GM12878 (cell line): ENCODE data around the gene SPRR5. TPM values are rescaled to one million over a fixed set of nuclear protein-coding genes. Genes with fewer than 3 reads are reported as not detected.

ENCODE experiments used
- ATAC-seq: fragments of 200-7000 bp; cut with Tn5 transposase; 3 replicates; pipeline ENCODE4 v1.9.1; 2020; ENCODE audit warnings: mild to moderate bottlenecking, moderate library complexity
- BruUV-seq: library from RNA; stranded (reverse); fragments of 400-500 nt; replicated peaks from 2 replicates; lab custom pipeline; 2021; lab: Mats Ljungman, UMichigan
- CTCF ChIA-PET: fragments of 300-600 bp; sonication (Branson Sonifier 250); formaldehyde crosslinking; extraction: SDS; loops from one replicate; lab custom pipeline; 2021; ENCODE audit warnings: inconsistent platforms; lab: Yijun Ruan, JAX
- POLR2A ChIA-PET: fragments of 350-600 bp; formaldehyde crosslinking; extraction: SDS; loops from one replicate; lab custom pipeline; 2021; ENCODE audit warnings: inconsistent platforms; lab: Charles Lee
- RAD21 ChIA-PET: fragments of 300-600 bp; sonication (Branson Sonifier 250); formaldehyde crosslinking; loops from one replicate; lab custom pipeline; 2023; ENCODE audit warnings: antibody characterized with exemption; ENCODE audit not compliant: unreplicated experiment; lab: Charles Lee
- SMC1A ChIA-PET: fragments of 300-600 bp; sonication (Branson Sonifier 250); formaldehyde crosslinking; loops from one replicate; lab custom pipeline; 2023; ENCODE audit not compliant: unreplicated experiment, uncharacterized antibody; lab: Charles Lee
- DNase-seq: peaks from one replicate; pipeline ENCODE4 v3.0.0-alpha.2; 2011; ENCODE audit warnings: low read depth, low spot score
- FAIRE-seq: peaks from 3 replicates; lab custom pipeline; 2011; peaks lifted over from hg19 to GRCh38; lab: Jason Lieb, UNC
- H2AFZ ChIP-seq: 2 replicates; pipeline ENCODE4 v1.6.0; 2011; ENCODE audit warnings: low read depth, low read length, control low read depth; ENCODE audit not compliant: control insufficient read depth
- H3K27ac ChIP-seq: 2 replicates; pipeline ENCODE4 v1.5.1; 2011; ENCODE audit warnings: control low read depth; ENCODE audit not compliant: control insufficient read depth, insufficient read depth
- H3K27me3 ChIP-seq, 2 experiments: replicated peaks in 1 of 2; 2 replicates each; pipeline versions ENCODE4 v1.6.0 to v1.6.1; 2011; ENCODE audit warnings: low read length in 1 of 2; ENCODE audit not compliant: control insufficient read depth in 2 of 2, insufficient read depth in 2 of 2
- H3K36me3 ChIP-seq, 2 experiments: 2 replicates each; pipeline ENCODE4 v1.5.1; 2011; ENCODE audit warnings: low read length in 1 of 2; ENCODE audit not compliant: control insufficient read depth in 2 of 2, insufficient read depth in 2 of 2
- H3K4me1 ChIP-seq: 2 replicates; pipeline ENCODE4 v1.6.1; 2011; ENCODE audit warnings: mild to moderate bottlenecking, low read length, moderate library complexity, mixed read lengths; ENCODE audit not compliant: control insufficient read depth, insufficient read depth
- H3K4me2 ChIP-seq: 2 replicates; pipeline ENCODE4 v1.6.0; 2011; ENCODE audit warnings: control low read depth; ENCODE audit not compliant: control insufficient read depth, insufficient read depth
- H3K4me3 ChIP-seq: fragments of 200-600 bp; sonication (generic); 2 replicates; pipeline ENCODE4 v1.5.1; 2016
- H3K79me2 ChIP-seq: 2 replicates; pipeline ENCODE4 v1.6.0; 2011; ENCODE audit warnings: low read length; ENCODE audit not compliant: control insufficient read depth, insufficient read depth
- H3K9ac ChIP-seq: 2 replicates; pipeline ENCODE4 v1.8.0; 2011; ENCODE audit warnings: low read length, control low read depth, mixed read lengths; ENCODE audit not compliant: control insufficient read depth, insufficient read depth
- H3K9me3 ChIP-seq: replicated peaks from 3 replicates; pipeline ENCODE4 v1.5.1; 2011; ENCODE audit warnings: mild to moderate bottlenecking, low read length; ENCODE audit not compliant: control insufficient read depth, insufficient read depth
- H4K20me1 ChIP-seq: 2 replicates; pipeline ENCODE4 v1.6.0; 2011; ENCODE audit not compliant: control insufficient read depth, insufficient read depth
- ATF2 ChIP-seq: IDR thresholded peaks from 2 replicates; pipeline ENCODE4 v1.6.1; 2012; ENCODE audit warnings: low read length, inconsistent platforms
- ATF3 ChIP-seq: IDR thresholded peaks from 2 replicates; pipeline ENCODE4 v1.6.1; 2011; ENCODE audit warnings: low read depth, mild to moderate bottlenecking, low read length, moderate library complexity, borderline replicate concordance; ENCODE audit errors: extremely low read depth
- CUX1 ChIP-seq: IDR thresholded peaks from 2 replicates; pipeline ENCODE4 v1.6.1; 2012; ENCODE audit warnings: improper control_type of control experiment, low read depth, low read length; ENCODE audit not compliant: insufficient replicate concordance
- HDAC2 ChIP-seq: fragments of 200-600 bp; sonication (generic); IDR thresholded peaks from 2 replicates; pipeline ENCODE4 v1.6.1; 2017
- MTA2 ChIP-seq: fragments of 450-650 bp; IDR thresholded peaks from 2 replicates; pipeline ENCODE4 v1.6.1; 2016; ENCODE audit warnings: low read depth, mild to moderate bottlenecking, moderate library complexity
- POU2F2 ChIP-seq: IDR thresholded peaks from 3 replicates; pipeline ENCODE4 v1.6.1; 2011; ENCODE audit warnings: low read depth, mild to moderate bottlenecking, low read length, borderline replicate concordance
- RB1 ChIP-seq: fragments of 450-650 bp; formaldehyde crosslinking; IDR thresholded peaks from 2 replicates; pipeline ENCODE4 v1.6.1; 2017; ENCODE audit warnings: mild to moderate bottlenecking, borderline replicate concordance
- REST ChIP-seq: IDR thresholded peaks from 2 replicates; pipeline ENCODE4 v1.6.1; 2012; ENCODE audit warnings: mild to moderate bottlenecking, low read depth, low read length
- RUNX3 ChIP-seq: IDR thresholded peaks from 2 replicates; pipeline ENCODE4 v1.6.1; 2012; ENCODE audit warnings: low read length, inconsistent platforms
- SPI1 ChIP-seq: IDR thresholded peaks from 2 replicates; pipeline ENCODE4 v1.6.1; 2011; ENCODE audit warnings: low read depth, mild to moderate bottlenecking, low read length, moderate library complexity, borderline replicate concordance; ENCODE audit not compliant: insufficient read depth
- SREBF1 ChIP-seq: IDR thresholded peaks from 2 replicates; pipeline ENCODE4 v1.6.1; 2012; ENCODE audit warnings: mild to moderate bottlenecking, low read length
- TCF7 ChIP-seq: IDR thresholded peaks from 2 replicates; pipeline ENCODE4 v1.6.1; 2014; ENCODE audit warnings: antibody characterized with exemption, borderline replicate concordance
- WGBS: methylation state at CpG from one replicate; pipeline ENCODE4 v1.1.6; 2016; ENCODE audit warnings: low lambda C conversion rate; ENCODE audit not compliant: insufficient replicate concordance, insufficient coverage; ENCODE audit errors: missing lambda C conversion rate; 5-methylcytosine and 5-hydroxymethylcytosine counted together
- in situ Hi-C: fragments of 300-500 bp; cut with MboI; formaldehyde crosslinking; loops from 9 replicates; pipeline ENCODE4 v1.14.3; 2018; ENCODE audit warnings: mixed read lengths
- intact Hi-C: fragments of 100-400 bp; cut with micrococcal nuclease; formaldehyde crosslinking; loops from one replicate; pipeline ENCODE4 v1.14.2; 2022; ENCODE audit not compliant: unreplicated experiment
- polyA plus RNA-seq, 11 experiments: library from polyadenylated mRNA; depleted of rRNA in 4 of 11; unstranded in 6 of 11; stranded (reverse) in 5 of 11; fragments of >200 nt; fragmentation: Nextera tagmentation in 4 of 11; fragmentation: Illumina TruSeq in 1 of 11; extraction: Ambion mirVana in 4 of 11; extraction: Trizol in 1 of 11; gene quantifications; 1 replicate in 1 of 11; 2 replicates in 10 of 11; pipeline versions ENCODE4 v1.2.1 to v1.2.3, GENCODE V29; 2011 to 2016; ENCODE audit warnings: inconsistent platforms in 2 of 11, missing spikeins in 2 of 11, low read depth in 1 of 11
- total RNA-seq, 4 experiments: library from RNA; depleted of rRNA in 3 of 4; stranded (reverse); fragments of >200 nt in 3 of 4; fragmentation: Illumina TruSeq in 1 of 4; extraction: Trizol in 1 of 4; gene quantifications; 2 replicates each; pipeline versions ENCODE4 v1.2.1 to v1.2.3, GENCODE V29; 2013 to 2021

The SPRR5 gene
- total and polyA plus RNA-seq, 10 of the 15 experiments (the other 5 are each of a cell fraction or from before 2014, with no cell fraction given): not detected

GRCh38 chr1:152959801-152960451 is 12.9 kb downstream of the SPRR5 start:
- TF ChIP-seq CUX1 (no peak), RUNX3 (no peak), TCF7 (no peak), ATF2 (no peak), SPI1 (no peak), POU2F2 (no peak), RB1 (no peak), REST (no peak), SREBF1 (no peak), ATF3 (no peak), MTA2 (no peak), HDAC2 (no peak)
- Histone ChIP-seq H3K36me3 (no peaks in the 10 kb centered on the region), H3K9me3 (no peaks in the 10 kb centered on the region), H4K20me1 (no peaks in the 10 kb centered on the region), H3K4me2 (no peak overlapping the region), H2AFZ (no peak overlapping the region), H3K79me2 (no peaks in the 10 kb centered on the region), H3K4me1 (no peaks in the 10 kb centered on the region), H3K27me3 (peaks cover 0 to 2% of the 10 kb centered on the region in 2 experiments; a peak in 1 of 4 replicates), H3K27ac (no peak overlapping the region), H3K9ac (no peak overlapping the region), H3K4me3 (no peak overlapping the region)
- intact Hi-C loops (loop anchor here (1.0 to 10.0 kb wide), 2 partner anchors 232 to 265 kb away; no protein-coding TSS in a partner anchor), in situ Hi-C loops (no loop called here)
- BruUV-seq: no TSS peak
- POLR2A ChIA-PET: no interaction called here
- SMC1A ChIA-PET: interaction anchor here (1.6 to 2.7 kb wide), 2 partner anchors 14 to 232 kb away, joined by 4 to 28 read pairs; no protein-coding TSS in a partner anchor
- FAIRE-seq: no peak
- CTCF ChIA-PET: interaction anchor here (1.2 to 7.6 kb wide), 10 partner anchors 9 to 318 kb away, joined by 3 to 66 read pairs (median 5); partner anchors contain the start of gene SPRR2A
- ATAC-seq: no peak
- RAD21 ChIA-PET: interaction anchor here (0.8 to 2.1 kb wide), 4 partner anchors 163 to 236 kb away, joined by 3 to 27 read pairs (median 4); no protein-coding TSS in a partner anchor
- WGBS: 61% methylated on average over 10 of the region's 10 CpGs
- DNase-seq: no peak
